ENCODE results near the gene COL1A1.
A peak's percentile ranks its signal among the peaks of the same experiment; 100 is the strongest.

DNA sequence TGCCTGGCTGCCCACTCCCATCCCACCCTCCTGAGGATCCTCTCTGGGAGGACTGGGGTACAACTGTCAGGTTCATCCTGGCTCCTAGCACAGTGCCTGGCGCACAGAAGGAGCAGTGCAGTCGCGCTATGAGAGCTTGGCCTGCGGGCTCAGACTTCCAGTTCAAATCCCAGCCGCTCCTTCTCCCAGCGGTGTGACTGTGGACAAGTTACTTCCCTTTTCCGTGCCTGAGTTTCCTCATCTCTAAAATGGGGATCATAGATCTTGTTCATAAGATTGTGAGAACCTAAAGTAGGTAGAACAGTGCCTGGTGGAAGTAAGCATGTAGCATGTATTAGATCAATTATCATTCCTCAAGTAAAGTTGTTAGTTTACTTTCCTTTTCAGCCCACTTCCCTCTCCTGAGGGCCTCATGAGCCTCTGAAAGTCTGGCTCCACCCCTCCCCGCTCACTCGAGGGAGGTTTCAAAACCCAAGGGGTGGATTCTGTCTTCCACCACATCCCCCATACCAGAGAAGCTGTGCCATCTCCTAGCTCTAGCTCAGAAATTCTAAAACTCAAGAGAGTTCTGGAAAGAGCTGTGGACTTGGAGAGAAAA is 19.9 kb upstream of the COL1A1 start:
- TF ChIP-seq, protein P1, sequence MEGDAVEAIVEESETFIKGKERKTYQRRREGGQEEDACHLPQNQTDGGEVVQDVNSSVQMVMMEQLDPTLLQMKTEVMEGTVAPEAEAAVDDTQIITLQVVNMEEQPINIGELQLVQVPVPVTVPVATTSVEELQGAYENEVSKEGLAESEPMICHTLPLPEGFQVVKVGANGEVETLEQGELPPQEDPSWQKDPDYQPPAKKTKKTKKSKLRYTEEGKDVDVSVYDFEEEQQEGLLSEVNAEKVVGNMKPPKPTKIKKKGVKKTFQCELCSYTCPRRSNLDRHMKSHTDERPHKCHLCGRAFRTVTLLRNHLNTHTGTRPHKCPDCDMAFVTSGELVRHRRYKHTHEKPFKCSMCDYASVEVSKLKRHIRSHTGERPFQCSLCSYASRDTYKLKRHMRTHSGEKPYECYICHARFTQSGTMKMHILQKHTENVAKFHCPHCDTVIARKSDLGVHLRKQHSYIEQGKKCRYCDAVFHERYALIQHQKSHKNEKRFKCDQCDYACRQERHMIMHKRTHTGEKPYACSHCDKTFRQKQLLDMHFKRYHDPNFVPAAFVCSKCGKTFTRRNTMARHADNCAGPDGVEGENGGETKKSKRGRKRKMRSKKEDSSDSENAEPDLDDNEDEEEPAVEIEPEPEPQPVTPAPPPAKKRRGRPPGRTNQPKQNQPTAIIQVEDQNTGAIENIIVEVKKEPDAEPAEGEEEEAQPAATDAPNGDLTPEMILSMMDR (IDR thresholded peaks at IDR 0.05; ENCODE audit: insufficient read depth, low read length): no peak
- TF ChIP-seq, protein P2, sequence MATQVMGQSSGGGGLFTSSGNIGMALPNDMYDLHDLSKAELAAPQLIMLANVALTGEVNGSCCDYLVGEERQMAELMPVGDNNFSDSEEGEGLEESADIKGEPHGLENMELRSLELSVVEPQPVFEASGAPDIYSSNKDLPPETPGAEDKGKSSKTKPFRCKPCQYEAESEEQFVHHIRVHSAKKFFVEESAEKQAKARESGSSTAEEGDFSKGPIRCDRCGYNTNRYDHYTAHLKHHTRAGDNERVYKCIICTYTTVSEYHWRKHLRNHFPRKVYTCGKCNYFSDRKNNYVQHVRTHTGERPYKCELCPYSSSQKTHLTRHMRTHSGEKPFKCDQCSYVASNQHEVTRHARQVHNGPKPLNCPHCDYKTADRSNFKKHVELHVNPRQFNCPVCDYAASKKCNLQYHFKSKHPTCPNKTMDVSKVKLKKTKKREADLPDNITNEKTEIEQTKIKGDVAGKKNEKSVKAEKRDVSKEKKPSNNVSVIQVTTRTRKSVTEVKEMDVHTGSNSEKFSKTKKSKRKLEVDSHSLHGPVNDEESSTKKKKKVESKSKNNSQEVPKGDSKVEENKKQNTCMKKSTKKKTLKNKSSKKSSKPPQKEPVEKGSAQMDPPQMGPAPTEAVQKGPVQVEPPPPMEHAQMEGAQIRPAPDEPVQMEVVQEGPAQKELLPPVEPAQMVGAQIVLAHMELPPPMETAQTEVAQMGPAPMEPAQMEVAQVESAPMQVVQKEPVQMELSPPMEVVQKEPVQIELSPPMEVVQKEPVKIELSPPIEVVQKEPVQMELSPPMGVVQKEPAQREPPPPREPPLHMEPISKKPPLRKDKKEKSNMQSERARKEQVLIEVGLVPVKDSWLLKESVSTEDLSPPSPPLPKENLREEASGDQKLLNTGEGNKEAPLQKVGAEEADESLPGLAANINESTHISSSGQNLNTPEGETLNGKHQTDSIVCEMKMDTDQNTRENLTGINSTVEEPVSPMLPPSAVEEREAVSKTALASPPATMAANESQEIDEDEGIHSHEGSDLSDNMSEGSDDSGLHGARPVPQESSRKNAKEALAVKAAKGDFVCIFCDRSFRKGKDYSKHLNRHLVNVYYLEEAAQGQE (IDR thresholded peaks at IDR 0.05; ENCODE audit: insufficient replicate concordance, low read depth): no peak
- no peak for TF ChIP-seq POLR2AphosphoS5 (IDR thresholded peaks at IDR 0.05; ENCODE audit: low read depth)
- peak; percentile 44; the same call in 1 of the 2 replicates for TF ChIP-seq SPI1 (IDR thresholded peaks at IDR 0.05; ENCODE audit: borderline replicate concordance, low read depth)
- no peak for TF ChIP-seq GABPA (IDR thresholded peaks at IDR 0.05; ENCODE audit: low read depth)

Data from HL-60 (cell line).